ENCODE measurements around the gene EMB.
"Not testable (repeated sequence)": the region's sequence is repeated elsewhere in the genome, so short reads cannot be mapped to it uniquely, and the experiment has no call there.

The EMB gene

GRCh38 chr5:50447941-50448340 lies 6.9 kb upstream of the EMB start:
- no peak for DNase-seq (ENCODE audit: low read depth)
- TF ChIP-seq, protein P1, sequence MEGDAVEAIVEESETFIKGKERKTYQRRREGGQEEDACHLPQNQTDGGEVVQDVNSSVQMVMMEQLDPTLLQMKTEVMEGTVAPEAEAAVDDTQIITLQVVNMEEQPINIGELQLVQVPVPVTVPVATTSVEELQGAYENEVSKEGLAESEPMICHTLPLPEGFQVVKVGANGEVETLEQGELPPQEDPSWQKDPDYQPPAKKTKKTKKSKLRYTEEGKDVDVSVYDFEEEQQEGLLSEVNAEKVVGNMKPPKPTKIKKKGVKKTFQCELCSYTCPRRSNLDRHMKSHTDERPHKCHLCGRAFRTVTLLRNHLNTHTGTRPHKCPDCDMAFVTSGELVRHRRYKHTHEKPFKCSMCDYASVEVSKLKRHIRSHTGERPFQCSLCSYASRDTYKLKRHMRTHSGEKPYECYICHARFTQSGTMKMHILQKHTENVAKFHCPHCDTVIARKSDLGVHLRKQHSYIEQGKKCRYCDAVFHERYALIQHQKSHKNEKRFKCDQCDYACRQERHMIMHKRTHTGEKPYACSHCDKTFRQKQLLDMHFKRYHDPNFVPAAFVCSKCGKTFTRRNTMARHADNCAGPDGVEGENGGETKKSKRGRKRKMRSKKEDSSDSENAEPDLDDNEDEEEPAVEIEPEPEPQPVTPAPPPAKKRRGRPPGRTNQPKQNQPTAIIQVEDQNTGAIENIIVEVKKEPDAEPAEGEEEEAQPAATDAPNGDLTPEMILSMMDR (IDR thresholded peaks at IDR 0.05; ENCODE audit: low read length, missing control alignments) = no peak
- H3K4me3 ChIP-seq (replicated peaks; ENCODE audit: low read depth, low read length) = no peak overlapping the region

- no peak for DNase-seq (ENCODE audit: low read depth)
- H3K4me3 ChIP-seq (replicated peaks; ENCODE audit: low read depth, low read length) = no peak overlapping the region
- TF ChIP-seq, protein P1 (IDR thresholded peaks at IDR 0.05; ENCODE audit: low read length, missing control alignments) = no peak
Observed at GRCh38 chr5:50447228-50447627, 6.1 kb upstream of the EMB start.

GRCh38 chr5:50445296-50445949 lies 4.3 kb upstream of the EMB start:
- TF ChIP-seq, protein P1 (IDR thresholded peaks at IDR 0.05; ENCODE audit: low read length, missing control alignments) = no peak
- DNase-seq (ENCODE audit: low read depth) = no peak
- no peak overlapping the region for H3K4me3 ChIP-seq (replicated peaks; ENCODE audit: low read depth, low read length)

DNA sequence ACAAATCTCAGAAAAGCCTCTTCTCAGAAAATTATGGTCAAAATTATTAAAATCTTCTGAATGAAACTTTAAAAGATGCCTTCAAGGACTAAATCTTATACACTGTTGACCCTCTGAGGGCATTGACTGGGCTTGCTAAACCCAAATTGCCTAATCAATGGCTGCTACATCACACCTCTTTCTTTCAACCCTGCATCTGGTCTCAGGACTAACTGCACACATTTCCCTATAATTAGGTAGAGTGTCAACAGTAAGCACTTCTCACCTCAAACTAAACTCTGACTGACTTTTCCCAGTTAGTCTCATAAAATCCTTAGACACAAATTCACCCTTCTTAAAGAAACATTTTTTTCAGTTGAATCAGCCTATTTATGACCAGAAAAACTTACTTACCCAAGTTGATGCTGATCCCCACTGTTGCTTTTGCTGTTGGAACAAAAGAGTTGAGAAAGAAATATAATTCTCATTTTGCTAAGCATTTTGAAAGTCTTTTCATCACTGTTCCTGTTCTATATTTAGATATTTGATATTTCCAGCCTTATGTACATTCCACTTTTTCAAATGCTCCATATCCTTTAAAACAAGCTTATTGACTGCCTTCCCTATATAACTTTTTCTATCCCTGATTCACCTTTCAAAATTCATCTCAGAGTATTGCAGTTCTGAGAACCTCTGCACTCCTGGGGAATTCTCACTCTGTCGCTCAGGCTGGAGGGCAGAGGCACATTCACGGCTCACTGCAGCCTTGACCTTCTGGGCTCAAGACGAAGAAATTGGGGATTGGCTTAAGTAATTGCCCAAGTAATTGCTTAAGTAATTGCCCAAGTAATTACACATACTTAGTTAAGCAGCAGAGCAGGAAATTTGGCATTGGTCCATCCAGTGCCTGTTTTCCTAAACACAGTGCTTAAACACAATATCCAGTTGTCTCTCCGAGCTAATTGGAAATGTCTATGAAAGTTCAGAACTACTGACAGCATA lies 1.8 kb upstream of the EMB start:
- not testable (repeated sequence) for DNase-seq (ENCODE audit: low read depth); H3K4me3 ChIP-seq (replicated peaks; ENCODE audit: low read depth, low read length)

DNA sequence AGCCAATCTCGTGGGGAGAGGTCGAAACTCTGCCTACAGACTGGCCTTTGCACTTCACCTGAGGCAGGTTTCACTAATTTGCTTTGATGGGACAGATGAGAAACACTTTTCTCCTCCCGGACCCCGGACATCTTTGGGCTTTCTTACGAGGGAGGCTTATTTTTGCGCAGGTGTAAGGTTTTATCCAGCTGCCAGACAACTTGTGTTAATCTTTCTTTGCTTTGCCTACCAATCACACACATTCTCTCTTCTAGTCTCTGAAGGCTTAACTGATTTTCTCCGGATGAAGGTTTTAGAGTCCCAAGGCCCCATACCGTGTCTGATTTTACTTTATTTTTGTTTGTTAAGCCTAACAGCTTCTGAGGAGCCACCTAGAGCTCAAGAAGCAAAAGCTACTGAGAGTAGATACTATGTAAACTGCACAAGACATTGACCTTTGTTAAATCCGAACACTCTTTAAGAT lies 436 bp upstream of the EMB start:
- DNase-seq (ENCODE audit: low read depth) = no peak
- H3K4me3 ChIP-seq (replicated peaks; ENCODE audit: low read depth, low read length) = no peak overlapping the region
- TF ChIP-seq, protein P1 (IDR thresholded peaks at IDR 0.05; ENCODE audit: low read length, missing control alignments) = no peak

GRCh38 chr5:50439221-50439620 lies 1.9 kb downstream of the EMB start:
- no peak overlapping the region for H3K4me3 ChIP-seq (replicated peaks; ENCODE audit: low read depth, low read length)
- no peak for DNase-seq (ENCODE audit: low read depth)
- TF ChIP-seq, protein P1 (IDR thresholded peaks at IDR 0.05; ENCODE audit: low read length, missing control alignments) = no peak

- H3K4me3 ChIP-seq (replicated peaks; ENCODE audit: low read depth, low read length) = not testable (repeated sequence)
Observed at GRCh38 chr5:50438060-50438459, 3.0 kb downstream of the EMB start.

More at GRCh38 chr5:50438060-50438459, 3.0 kb downstream of the EMB start:
- DNase-seq (ENCODE audit: low read depth) = not testable (repeated sequence)

Measured in fibroblast of pulmonary artery (primary cell).